Activated gamma-delta T cell treated with anti-CD3 and anti-CD28 coated beads, Interleukin-2, amount 50 U/mL, for 16 hours (primary cell): ENCODE data around the gene C16orf78.

Experiments used
- DNase-seq: peaks from one replicate; pipeline ENCODE4 v3.0.0-alpha.2; 2020; ENCODE audit warnings: low read depth

C16orf78 gene, protein sequence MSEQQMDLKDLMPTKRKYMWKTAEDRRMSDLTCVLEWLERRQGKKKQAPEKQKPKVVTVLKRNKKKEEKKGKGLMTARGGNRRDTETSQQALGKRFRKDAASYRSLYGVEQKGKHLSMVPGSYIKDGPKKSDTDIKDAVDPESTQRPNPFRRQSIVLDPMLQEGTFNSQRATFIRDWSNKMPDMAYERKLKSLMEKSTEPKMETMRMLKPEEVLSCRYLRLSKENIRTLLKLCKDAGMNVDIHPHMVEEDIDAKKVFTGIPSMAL

DNA sequence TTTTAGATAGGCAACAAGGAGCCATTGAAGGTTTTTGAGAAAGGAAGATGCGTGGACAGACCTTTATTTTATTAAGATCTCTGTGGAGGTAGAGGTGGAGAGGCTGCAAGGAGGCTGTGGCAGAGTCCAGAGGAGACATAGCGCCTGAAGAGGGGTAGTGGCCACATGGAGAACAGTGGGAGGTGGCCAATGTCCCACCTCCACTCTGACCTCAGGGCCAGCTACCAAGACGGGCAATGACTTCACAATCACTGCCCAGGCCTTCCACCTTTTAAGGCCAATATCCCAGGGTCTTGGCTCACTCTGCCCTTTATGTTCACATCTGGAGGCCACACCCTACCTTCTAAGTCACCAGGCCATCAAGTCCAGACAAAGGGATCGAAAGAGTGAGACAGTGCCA lies at the start of gene C16orf78:
Gene C16orf78, plus strand, starts transcription at position 301 of the 400 bp plus-strand sequence. CDS start 136 bp downstream, outside the sequence.
- no peak for DNase-seq

DNA sequence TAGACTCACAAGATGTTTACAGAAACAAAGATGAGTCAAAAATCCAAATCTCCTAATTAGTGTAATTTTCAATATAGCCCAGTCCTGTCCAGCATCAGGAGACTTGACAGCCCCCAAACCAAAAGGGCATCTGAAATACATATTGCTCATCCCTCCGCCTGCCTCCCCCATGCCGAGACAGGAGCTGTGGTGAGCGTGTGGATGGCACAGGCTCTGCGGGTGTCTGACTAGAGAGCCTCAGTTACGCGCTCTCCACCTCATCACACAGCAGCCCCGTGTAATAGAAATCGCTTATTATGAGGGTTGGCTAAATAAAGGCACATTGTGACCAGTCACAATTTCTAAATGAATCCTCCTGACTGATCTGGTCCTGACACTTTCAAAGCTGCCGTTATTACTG lies 48.9 kb upstream of the C16orf78 start:
- no peak for DNase-seq

DNA sequence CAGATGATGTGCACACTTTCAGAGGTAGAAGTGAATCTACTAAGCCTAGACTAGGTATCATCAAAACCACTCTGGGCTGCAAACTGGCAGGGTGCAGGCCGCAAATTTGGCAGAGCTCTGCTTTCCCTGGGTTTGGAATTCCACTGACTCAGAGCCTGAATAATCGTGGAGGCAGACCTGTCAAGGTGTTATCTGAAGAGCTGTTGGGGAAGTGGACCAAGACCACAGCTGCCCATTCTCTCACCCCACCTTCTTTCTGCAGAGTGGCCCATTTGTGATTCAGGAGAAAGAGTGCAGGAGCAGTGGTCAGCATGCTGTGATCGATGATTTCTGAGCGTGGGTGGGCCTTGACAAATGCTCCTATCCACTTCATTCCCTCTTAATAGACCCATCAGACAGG lies 46.1 kb upstream of the C16orf78 start:
- no peak for DNase-seq

DNA sequence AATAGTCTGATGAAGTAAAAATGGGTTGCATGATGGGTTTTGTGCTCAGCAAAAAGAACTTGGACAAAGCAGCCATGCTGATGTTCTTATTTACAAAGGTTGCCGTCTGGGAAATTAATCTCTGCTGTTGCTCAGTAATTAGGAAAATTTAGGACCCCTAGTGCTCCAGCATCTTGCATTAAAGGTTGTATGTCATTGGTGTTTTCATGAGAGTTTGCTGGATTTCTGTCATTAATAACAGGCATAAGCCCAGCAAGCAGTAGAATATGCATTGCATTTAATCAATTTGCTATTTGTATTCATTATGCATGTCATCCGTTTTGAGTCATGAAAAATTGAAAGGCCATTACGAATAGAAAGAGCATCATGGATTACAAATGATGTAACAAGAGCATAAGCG lies 45.3 kb upstream of the C16orf78 start:
- no peak for DNase-seq

DNA sequence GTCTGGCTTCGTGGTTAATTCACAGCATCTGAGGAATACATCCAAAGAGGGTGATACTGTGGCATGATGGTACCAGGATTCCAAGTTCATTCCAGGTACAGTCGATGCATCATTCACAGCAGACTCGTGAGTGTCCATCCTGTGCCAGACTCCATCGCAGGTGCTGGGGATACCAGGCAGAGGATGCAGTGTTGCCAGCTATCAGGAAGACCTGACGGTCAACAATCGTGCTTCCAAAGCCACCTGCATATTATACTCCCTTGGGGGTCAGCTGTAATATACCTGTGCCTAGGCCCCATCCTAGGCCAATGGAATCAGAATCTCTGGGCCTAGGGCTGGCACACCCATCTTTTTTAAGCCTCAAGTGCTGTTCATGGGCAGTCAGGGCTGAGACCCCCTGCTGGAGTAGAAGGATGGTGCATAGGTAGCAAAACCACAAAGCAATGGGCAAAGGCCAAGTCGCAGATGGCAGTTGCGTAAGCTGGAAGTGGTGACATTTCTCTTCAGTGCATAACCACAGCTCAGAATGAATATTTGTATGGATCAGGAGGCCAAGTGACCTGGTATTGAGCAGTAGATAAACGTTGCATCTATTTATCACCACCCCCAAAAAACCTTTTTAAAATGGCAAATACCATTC lies 42.9 kb upstream of the C16orf78 start:
- no peak for DNase-seq

DNA sequence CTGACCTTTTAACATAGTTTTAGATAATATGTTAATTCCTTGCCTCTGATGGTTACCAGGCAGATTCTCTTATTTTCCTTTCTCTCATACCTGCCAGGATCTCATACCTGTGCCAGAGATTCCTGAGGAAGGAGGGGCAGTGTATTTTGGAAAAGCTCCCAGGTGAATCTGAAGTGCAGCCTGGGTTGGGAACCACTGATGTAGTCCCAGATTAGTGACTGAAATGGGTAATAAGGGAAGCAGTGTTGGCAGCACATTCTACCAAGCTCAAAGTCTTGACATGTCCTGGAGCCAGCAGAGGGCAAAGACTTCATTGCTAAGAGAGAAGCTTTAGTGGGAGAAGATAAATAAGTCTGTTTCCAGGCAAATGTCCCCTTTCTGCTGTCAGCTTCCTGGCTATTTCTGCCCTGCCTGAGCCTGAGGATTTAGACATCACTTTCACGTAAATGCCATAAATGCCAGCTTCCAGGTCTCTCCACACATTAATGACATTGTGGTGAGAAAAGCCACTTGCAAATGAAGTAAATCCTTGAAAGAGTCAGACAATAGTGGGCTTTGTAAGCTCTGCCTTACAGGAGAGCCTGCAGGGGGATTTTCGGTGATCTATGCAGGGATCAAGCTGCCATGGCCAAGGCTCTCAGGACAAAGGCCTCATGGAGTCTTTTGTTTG lies 40.9 kb upstream of the C16orf78 start:
- no peak for DNase-seq

DNA sequence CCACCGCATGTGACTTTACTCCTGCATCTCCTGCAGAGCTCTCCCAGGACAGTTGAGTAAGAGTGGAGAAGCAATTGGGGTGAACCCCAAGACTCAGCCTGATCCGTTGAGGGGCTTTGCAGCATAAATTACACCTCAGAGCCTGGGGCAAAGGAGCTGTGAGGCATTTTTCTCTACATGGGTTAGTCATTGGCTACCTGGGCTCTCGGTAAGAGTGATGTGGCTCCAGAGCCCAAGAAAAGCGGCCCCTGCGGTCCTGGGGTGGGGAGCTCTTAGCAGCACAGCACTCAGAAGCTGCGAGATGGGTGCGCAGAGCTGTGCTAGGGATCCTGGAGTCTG lies 40.4 kb upstream of the C16orf78 start:
- no peak for DNase-seq

DNA sequence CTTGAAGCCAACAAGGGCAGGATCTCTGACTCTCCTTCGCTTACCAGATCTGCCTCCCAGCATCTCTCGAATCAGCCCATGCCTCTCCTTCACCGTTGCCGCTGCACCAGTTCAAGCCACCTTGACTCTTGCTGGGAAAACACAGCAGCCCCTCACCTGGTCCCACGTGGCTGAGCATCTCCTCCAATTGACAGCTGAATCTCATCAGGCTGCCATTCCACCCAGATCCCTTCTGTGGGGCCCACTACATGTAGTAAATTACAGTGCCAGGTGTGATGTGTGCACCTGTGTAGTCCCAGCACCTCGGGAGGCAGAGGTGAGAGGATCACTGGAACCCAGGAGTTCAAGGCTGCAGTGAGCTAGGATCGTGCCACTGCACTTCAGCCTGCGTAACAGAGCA lies 37.8 kb upstream of the C16orf78 start:
- no peak for DNase-seq

DNA sequence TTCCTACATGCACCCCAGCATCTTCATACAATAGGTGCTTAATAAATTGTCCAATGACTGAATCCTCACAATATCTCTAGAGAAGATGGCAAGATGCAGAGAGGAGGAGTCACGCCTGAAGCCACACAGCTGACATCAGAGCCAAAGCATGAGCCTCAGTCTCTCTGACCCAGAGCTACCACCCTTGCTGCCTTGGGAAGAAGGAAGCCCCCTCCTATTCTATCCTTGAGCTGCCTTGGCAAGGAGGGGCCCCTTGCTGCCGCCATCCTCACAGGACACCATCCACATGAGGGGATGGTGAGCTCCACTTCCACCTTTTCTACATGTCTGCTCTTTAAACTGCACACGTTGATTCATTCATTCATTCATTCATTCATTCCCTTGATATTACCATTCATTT lies 37.0 kb upstream of the C16orf78 start:
- no peak for DNase-seq

DNA sequence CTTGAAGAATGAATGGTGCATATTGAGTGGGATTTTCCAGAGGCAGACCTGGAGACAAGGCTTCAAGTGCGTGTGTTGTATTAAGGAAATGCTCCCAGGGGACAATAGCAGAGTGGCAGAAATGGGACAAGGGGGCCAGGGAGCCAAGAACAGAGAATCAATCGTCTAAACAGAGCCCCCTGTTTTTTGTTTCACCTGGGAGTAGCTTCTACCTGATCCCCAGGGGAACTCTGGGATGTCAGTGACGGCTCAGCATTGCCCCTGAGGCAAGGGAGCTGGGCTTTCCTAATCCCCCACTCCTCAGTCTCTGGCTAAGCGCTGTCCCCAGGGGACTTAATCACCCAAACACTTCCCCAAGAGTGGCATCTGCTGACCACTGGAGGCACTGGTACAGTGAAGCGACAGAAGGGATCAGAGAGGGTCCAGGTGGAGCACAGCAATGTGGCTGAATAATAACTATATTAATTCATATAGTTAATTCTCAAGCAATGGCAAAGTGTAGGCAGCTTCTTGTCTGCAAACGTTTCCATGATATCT lies 35.7 kb upstream of the C16orf78 start:
- DNase-seq: no peak

DNA sequence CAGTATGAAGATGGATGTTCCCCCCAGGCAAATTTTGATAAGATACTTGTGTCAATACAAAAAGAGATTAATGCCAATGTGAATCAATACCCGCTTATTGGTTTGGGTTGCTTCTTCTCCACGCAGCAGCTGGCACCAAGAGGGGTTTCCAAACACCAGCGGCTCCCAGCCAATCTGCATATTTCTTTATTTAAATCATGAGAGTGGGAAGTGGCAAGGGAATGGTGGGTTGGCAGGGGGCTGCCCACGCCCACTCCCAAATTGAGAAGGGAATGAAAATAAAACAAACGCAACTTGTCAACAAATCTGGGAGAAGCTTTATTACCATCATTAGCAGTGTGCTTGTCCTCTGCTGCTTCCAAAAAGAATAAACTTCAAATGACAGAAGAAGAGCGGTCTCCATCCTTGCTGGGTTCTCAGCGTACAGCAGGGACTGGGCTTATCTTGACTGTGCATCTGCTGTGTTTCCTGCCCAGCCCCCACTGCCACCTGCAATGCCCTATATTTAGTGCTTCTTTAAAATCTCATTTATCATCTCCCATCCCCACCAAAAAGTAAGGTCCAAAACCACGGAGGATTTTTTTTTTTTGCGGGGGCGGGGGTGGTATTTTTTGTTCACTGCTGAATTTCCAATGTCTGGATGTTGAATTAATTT lies 34.9 kb upstream of the C16orf78 start:
- DNase-seq: no peak

DNA sequence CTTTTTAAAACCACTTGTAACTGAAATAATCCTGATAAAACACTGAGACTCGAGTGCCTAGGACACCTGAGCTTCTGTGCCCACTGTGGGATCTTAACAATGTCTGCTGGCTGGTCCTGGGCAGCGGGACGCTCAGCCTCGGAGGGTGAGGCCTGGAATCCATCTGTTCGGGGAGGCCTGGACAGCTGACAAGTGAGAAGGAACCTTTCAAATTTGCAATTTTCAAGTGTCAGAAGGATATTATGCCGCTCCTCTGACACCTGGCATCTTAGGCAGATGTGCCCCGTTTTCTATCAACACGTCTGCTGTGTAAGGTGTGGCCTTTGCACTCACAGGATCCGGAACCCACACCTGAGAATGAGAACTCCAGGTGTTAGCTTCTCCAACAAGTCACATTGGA lies 33.1 kb upstream of the C16orf78 start:
- DNase-seq: no peak

DNA sequence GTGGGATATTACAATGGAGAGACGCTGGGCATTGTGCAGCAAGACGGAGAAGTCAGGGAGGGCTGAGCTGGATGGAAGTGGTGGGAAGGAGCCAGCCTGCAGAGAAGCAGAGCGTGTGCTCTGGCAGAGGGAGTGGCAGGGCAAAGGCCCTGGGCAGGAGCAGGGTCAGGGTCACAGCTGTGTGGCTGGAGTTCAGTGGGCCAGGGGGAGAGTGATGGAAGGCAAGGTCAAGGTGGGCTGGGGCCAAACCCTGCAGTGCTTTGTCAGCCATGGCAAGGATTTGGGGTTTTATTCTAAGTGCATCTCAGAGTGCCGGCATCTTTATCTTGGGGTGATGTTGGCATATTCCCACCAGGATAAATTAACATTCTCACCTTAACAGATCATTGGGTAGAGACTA lies 31.9 kb upstream of the C16orf78 start:
- no peak for DNase-seq

DNA sequence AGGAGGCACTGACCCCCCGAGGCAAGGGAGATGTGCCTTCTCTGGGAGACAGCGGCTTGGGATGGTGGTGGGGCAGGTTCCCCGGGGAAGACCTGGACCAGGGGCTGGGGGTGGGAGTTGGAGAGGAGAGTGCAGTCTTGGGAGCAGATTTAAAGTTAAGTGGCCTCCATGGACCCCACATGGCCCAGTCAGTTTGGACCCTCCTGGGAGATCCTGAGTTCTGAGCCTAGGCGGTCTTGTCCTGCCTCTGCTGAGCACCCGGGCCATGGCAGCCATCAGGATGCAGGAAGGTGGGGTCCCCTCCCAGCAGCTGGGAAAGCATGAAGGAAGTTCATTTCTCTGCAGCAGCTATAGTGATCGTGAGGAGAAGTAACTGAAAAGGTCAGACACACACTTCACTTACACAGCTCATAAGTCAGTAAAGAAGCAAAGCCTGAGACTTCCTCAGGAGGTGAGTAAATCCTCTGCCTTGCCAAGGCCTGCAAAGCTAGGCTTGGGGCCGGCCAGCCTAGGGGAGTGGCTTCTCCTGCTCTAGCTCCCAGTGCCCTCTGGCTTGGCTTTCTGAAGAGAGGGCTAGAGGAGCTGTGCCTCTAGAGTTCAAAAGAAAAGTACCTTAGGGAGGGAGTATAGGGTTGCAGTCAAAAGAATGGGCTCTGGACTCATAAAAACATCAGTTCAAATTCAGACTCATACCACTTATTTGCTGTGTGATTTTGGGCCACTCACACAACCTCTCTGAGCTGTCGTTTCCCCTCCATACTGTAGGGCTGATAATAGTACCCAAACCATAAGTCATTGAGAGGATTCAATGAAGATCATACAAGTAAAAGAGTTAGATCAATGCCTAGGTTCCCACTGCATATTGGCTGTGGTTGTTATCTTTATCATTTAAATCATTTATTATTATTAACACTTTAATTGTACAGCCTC lies 31.0 kb upstream of the C16orf78 start:
- no peak for DNase-seq

DNA sequence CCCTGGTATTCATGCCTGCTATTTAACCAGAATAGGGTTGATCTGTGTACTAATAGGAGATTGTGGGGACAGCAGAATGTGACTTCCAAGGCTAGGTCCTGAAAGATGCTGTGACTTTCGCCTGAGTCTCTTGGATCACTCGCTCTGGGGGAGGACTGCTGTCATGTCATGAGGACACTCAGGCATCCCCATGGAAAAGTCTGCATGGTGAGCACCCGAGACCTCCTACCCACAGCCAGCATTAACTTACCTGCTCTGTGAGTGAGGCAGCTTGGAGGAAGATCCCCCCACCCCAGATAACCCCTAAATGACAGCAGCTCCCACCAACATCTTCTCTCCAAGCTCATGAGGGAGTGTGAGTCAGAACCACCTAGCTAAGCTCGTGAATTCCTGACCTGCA lies 30.3 kb upstream of the C16orf78 start:
- DNase-seq: no peak

DNA sequence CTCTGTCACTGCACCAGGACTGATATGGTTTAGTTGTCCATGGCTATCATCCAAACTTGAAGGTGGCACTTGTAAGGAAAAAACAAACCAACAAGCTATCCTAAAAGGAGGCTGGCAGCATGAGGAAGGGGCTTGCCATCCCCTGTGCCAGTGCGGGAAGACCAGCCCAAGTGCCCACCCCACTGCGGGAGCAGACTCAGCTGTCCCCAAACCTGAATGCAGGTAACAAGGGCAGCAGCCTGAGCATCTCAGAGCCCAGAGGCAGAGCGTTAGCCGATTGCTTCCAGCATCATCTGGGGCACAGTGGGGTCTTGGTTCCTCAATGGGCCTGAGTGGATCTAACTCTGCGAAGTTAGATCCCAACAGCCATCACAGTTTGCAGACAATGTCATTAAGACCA lies 29.2 kb upstream of the C16orf78 start:
- no peak for DNase-seq

DNA sequence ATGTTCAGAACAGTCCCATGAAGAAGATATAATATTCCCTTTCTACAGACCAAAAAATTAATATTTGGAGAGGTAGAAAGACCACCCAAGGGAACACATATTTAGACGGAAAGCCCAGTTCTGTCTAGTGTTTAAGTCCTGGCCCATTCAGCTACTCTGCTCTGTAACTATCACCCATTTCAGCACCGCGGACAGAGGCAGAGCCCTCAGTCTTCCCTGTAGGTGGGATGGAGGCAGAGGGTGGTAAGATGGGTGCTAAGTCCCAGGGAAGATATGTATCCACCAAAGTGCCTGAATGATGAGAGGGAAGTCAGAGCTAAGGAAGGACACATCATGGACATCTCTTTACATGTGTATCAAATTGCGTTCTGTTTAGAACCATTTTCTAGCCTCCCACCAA lies 27.8 kb upstream of the C16orf78 start:
- DNase-seq: no peak

DNA sequence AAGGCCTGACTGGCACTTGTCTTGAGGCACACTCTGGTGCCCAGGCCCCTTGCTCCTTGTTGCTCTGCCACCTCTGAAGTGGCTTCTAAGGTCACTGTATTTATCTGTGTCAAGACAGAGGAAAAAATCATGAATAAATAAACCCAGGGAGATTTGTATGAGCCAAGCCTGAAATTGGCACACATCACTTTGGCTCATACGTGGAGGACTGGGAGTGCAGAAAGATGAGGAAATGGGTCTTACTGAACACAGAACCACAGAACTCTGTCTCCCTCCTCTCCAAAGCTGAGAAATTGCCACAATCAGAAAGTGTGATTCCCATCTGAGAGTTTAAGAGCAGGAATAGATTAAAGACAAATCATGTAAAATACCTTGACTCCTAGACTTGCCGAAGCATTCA lies 27.1 kb upstream of the C16orf78 start:
- DNase-seq: no peak

DNA sequence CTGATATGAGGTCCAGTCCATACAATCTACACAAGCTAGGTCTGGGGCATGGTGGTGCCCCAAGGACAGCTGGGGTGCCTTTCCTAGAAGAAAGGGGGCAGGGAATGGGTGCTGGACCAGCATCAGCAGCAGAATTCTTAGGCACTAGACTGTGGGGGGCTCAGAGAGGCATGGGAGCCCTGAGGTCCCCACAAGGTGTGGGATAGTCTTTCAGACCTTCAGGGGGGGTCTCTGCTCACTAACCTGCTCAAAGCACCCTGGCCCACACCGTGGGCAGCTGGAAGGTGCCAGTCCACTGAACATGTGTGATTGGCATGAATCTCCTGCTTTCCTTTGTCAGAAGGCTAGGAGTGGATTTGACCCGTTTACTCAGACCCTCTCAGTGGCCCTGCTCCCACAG lies 26.1 kb upstream of the C16orf78 start:
- DNase-seq: no peak

DNA sequence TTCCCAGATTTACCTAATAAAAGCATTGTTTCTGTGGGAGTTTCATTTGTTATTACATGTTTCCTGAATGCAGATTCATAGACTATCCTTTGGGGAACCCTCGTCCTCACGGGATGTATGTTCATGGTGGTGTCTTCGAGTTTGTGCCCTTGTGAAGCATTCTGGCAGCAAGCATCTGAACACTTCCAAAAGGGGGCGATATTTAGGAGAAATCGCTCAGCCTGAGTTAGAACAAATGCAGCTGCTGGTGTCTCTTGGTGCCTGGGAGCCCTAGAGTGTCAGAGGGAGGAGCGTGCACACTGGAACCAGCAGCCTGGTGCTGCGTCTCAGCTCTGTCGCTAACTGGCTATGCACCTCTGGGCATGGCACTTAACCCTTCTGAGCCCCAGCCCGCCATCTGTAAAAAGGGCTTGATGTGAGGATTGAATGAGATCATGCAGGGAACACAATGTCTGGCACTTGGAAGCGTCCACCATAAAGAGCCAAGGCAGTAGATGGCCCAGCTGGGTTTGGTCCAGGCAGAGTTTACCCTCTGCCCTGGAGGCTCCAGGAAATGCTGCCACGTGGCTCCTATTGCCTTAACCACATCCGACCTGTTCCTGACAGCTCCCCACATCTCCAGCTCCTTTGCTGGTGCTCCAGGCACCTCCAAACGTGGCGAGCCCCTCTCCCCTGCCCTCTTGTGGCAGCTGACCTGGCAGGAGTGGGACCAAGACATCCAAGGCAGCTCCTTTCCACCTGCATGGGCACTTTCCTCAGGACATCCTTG lies 25.0 kb upstream of the C16orf78 start:
- no peak for DNase-seq
